Kidney (tissue), 14 donors: ENCODE results near the gene ALKBH8. TPM values are rescaled to one million over a fixed set of nuclear protein-coding genes. Genes with fewer than 3 reads are reported as not detected.

Experiments used
- DNase-seq, 5 donors: peaks; one replicate each; pipeline ENCODE4 v3.0.0-alpha.2; 2013 to 2020
- FAIRE-seq: peaks from 2 replicates; lab custom pipeline; 2012; peaks lifted over from hg19 to GRCh38; lab: Jason Lieb, UNC
- H3K27ac ChIP-seq, 2 donors: one replicate each; pipeline ENCODE4 v1.7.0; 2013; ENCODE audit warnings: low read depth in 2 of 2, low read length in 2 of 2, inconsistent platforms in 1 of 2
- H3K27me3 ChIP-seq: one replicate; pipeline ENCODE4 v1.7.1; 2013; ENCODE audit warnings: low read length, inconsistent platforms; ENCODE audit not compliant: control insufficient read depth, insufficient read depth
- H3K36me3 ChIP-seq, 3 donors: one replicate each; pipeline versions ENCODE4 v1.7.0 to v1.7.1; 2013; ENCODE audit warnings: low read length in 3 of 3, control low read depth in 1 of 3, inconsistent platforms in 1 of 3; ENCODE audit not compliant: insufficient read depth in 3 of 3, control insufficient read depth in 2 of 3
- H3K4me1 ChIP-seq, 3 donors: one replicate each; pipeline versions ENCODE4 v1.7.0 to v1.7.1; 2013; ENCODE audit warnings: low read length in 3 of 3, inconsistent platforms in 1 of 3, low read depth in 1 of 3; ENCODE audit not compliant: control insufficient read depth in 2 of 3, insufficient read depth in 2 of 3
- H3K4me3 ChIP-seq, 3 donors: one replicate each; pipeline versions ENCODE4 v1.7.0 to v1.8.1; 2013; ENCODE audit warnings: low read length in 3 of 3, control low read depth in 1 of 3, inconsistent platforms in 1 of 3
- H3K9ac ChIP-seq, 3 donors: one replicate each; pipeline versions ENCODE4 v1.7.0 to v1.7.1; 2013; ENCODE audit warnings: low read length in 3 of 3, control low read depth in 1 of 3, inconsistent platforms in 1 of 3
- H3K9me3 ChIP-seq, 3 donors: one replicate each; pipeline versions ENCODE4 v1.7.0 to v1.7.1; 2013; ENCODE audit warnings: low read length in 3 of 3, control low read depth in 1 of 3, inconsistent platforms in 1 of 3; ENCODE audit not compliant: control insufficient read depth in 2 of 3, insufficient read depth in 1 of 3
- CTCF ChIP-seq: IDR thresholded peaks from 3 replicates; pipeline ENCODE4 v1.5.1; 2012; ENCODE audit warnings: mild to moderate bottlenecking, moderate library complexity, borderline replicate concordance; ENCODE audit not compliant: insufficient read depth; ENCODE audit errors: extremely low read depth
- intact Hi-C: fragments of 100-400 bp; cut with DNase I; formaldehyde crosslinking; loops from one replicate; pipeline ENCODE4 v1.11.1; 2022
- polyA plus RNA-seq: library from polyadenylated mRNA; stranded (reverse); fragments of 350-450 nt; fragmentation: Illumina TruSeq; extraction: RNeasy Lipid Tissue Mini Kit (QIAGEN cat#74804); gene quantifications from one replicate; pipeline ENCODE4 v1.2.3, GENCODE V29; 2014; ENCODE audit warnings: low read depth, low replicate concordance; ENCODE audit not compliant: insufficient read depth
- total RNA-seq: library from RNA; stranded (reverse); fragmentation: NEBNext Ultra II Directional; extraction: Animal tissue kit (Norgen Biotek cat#: 25700); gene quantifications from one replicate; pipeline ENCODE4 v1.2.1, GENCODE V29; 2021
- donor health status: control.
- donor health status: control.
- donor health status: control.
- donor health status: control.
- donor health status: control.
- donor health status: DM: yes; HTN: yes; CAD: no.
- donor health status: Normal renal cell carcinoma (clear cell type).

Gene ALKBH8
- total and polyA plus RNA-seq, 2 donors from 2014 or later = 3.8 to 9.4 TPM

- TF ChIP-seq CTCF = no peak
- DNase-seq = no peak
- no peak overlapping the region for H3K27ac ChIP-seq
- H3K4me3 ChIP-seq = no peak overlapping the region
- no peaks in the 10 kb centered on the region for H3K4me1 ChIP-seq
- H3K27me3 ChIP-seq = no peaks in the 10 kb centered on the region
- H3K36me3 ChIP-seq = no peaks in the 10 kb centered on the region
- no peak overlapping the region for H3K9ac ChIP-seq
- intact Hi-C loops = no loop called here
- no peak for FAIRE-seq
- no peaks in the 10 kb centered on the region for H3K9me3 ChIP-seq
Measured at GRCh38 chr11:107482234-107482633, 83.3 kb downstream of the ALKBH8 start.

GRCh38 chr11:107478922-107479321, 86.6 kb downstream of the ALKBH8 start:
- DNase-seq = no peak
- no peaks in the 10 kb centered on the region for H3K9me3 ChIP-seq
- H3K4me3 ChIP-seq = no peak overlapping the region
- no peaks in the 10 kb centered on the region for H3K36me3 ChIP-seq
- intact Hi-C loops = no loop called here
- H3K27ac ChIP-seq = no peak overlapping the region
- no peak for TF ChIP-seq CTCF
- no peaks in the 10 kb centered on the region for H3K27me3 ChIP-seq
- FAIRE-seq = no peak
- no peak overlapping the region for H3K9ac ChIP-seq
- H3K4me1 ChIP-seq = no peaks in the 10 kb centered on the region

- Histone ChIP-seq H3K9me3 (no peaks in the 10 kb centered on the region), H3K27me3 (no peaks in the 10 kb centered on the region), H3K36me3 (no peaks in the 10 kb centered on the region), H3K9ac (no peak overlapping the region), H3K4me3 (no peak overlapping the region), H3K4me1 (no peaks in the 10 kb centered on the region), H3K27ac (no peak overlapping the region)
- intact Hi-C loops = no loop called here
- no peak for FAIRE-seq
- TF ChIP-seq CTCF = no peak
- no peak for DNase-seq
Measured at GRCh38 chr11:107477820-107478219, 87.7 kb downstream of the ALKBH8 start.

GRCh38 chr11:107473792-107474191, 91.7 kb downstream of the ALKBH8 start:
- no peak overlapping the region for H3K27ac ChIP-seq
- H3K27me3 ChIP-seq = no peaks in the 10 kb centered on the region
- no peak overlapping the region for H3K9ac ChIP-seq
- no peak for FAIRE-seq
- no peaks in the 10 kb centered on the region for H3K4me1 ChIP-seq
- intact Hi-C loops = no loop called here
- no peaks in the 10 kb centered on the region for H3K9me3 ChIP-seq
- DNase-seq = peak in 3 of 5 donors; percentile 46 to 77 (median 73)
- TF ChIP-seq CTCF = no peak
- no peaks in the 10 kb centered on the region for H3K36me3 ChIP-seq
- no peak overlapping the region for H3K4me3 ChIP-seq
